HG03025 (cell line): ENCODE results near the gene KRTAP4-4.
"Not testable (repeated sequence)": the region's sequence is repeated elsewhere in the genome, so short reads cannot be mapped to it uniquely, and the experiment has no call there.

ENCODE experiments used
- ATAC-seq: cut with Tn5 transposase; IDR thresholded peaks from one replicate; pipeline ENCODE4 v1.9.1; 2021; ENCODE audit warnings: mild to moderate bottlenecking, moderate library complexity; ENCODE audit not compliant: unreplicated experiment, low FRiP score

The KRTAP4-4 gene

GRCh38 chr17:41149652-41149985 lies 10.9 kb downstream of the KRTAP4-4 start, which contains the start of gene KRTAP4-5:
TSS of gene KRTAP4-5 (minus strand) at chr17:41149825. CDS start at chr17:41149767, 58 bp downstream.
- ATAC-seq = no peak

GRCh38 chr17:41148971-41149651 lies 11.4 kb downstream of the KRTAP4-4 start:
- ATAC-seq = not testable (repeated sequence)

GRCh38 chr17:41147531-41148204 lies 12.9 kb downstream of the KRTAP4-4 start:
- ATAC-seq = no peak

GRCh38 chr17:41145261-41145660 lies 15.3 kb downstream of the KRTAP4-4 start:
- no peak for ATAC-seq

- no peak for ATAC-seq
These were observed 15.7 kb downstream of the KRTAP4-4 start for GRCh38 chr17:41144846-41145245.

DNA sequence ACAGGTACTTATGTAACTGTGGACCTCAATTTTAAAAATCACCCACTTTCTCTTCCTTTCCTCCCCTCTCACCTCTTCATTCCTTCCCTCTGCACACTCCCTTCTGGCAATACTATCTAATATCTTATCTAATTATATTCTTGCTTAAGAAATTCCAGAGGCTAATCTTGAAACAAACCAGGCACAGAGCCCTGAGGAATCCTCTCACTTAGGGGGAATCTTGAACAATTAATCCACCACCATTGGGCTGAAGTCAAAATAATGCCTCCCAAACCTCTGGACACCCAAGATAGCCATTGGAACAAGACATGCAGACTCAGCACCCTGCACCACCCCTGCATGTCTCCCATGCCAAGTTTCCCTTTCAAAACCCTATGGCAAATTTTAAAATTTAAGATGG lies 19.2 kb downstream of the KRTAP4-4 start:
- no peak for ATAC-seq

GRCh38 chr17:41140360-41141131 lies 20.0 kb downstream of the KRTAP4-4 start, which contains the start of gene KRTAP4-6:
TSS of gene KRTAP4-6 (minus strand) at chr17:41140544. CDS start at chr17:41140487, 57 bp downstream.
- no peak for ATAC-seq

DNA sequence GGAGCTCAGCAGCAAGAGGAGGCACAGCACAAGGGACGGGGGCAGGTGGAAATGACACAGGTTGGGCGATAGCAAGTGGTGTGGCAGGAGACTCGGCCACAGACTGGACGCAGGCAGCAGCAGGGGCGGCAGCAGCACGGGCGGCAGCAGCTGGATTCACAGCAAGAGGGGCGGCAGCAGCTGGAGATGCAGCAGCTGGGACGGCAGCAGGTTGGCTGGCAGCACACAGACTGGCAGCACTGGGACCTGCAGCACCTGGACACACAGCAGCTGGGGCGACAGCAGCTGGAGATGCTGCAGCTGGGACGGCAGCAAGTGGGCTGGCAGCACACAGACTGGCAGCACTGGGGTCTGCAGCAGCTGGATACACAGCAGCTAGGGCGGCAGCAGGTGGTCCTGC lies 20.7 kb downstream of the KRTAP4-4 start:
- not testable (repeated sequence) for ATAC-seq

DNA sequence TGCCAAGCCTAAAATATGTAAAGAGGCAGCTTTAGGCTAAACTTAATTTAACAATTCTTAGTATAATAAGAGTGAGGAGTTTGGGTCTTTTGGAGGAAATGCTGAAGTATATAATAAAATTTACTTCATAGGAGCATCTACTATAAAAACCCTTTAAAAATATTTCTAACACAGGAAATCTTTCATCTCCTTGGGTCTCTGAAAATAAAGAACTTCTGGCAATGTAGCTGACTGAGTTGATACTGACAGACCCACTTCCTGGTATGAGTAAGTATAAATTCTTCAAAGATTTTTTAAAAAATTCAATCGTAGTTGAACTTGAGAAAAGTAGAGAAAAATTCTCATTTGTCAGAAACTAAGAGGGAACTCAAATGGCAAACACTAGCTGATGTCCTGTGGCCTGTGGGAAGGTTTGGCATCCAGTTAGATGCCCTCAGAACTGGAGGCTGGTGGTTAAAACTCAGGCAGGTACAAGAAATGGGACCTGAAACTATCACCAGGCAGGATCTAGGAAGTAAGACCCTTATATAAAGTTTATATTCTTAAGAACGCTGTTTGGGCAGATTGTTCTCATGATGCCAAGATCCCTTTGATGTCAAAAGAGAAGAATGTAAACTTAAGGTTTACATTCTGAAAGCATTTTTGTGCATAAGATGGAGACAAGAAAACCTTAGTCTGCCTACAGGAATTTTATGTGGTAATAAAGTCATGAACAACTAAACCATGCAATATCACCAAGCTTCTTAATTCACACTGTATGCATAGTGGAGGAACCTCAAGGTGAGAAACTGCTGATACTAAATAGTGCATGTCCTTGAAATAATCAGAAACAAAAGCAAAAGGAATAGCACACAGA lies 26.4 kb downstream of the KRTAP4-4 start:
- ATAC-seq = no peak

DNA sequence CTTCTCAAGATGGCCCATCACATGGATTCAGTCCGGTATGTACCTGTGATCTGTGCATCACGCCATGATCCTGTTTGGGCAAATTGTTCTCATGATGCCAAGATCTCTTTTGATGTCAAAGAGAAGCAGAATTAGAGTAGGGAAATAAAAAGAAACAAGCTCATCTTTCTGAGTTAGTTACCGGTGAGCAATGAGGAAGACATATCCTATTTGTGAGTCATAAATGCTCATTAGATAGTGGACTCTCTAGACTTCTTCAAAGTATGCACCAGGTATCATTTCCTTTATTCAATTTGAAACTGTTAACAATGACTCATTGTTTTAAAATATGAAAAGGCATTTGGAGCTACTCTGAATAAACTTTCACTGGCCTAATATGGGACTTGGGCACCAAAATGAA lies 28.6 kb downstream of the KRTAP4-4 start:
- no peak for ATAC-seq

- no peak for ATAC-seq
These were observed 33.2 kb downstream of the KRTAP4-4 start for GRCh38 chr17:41127371-41127770.

- no peak for ATAC-seq
These were observed 34.1 kb downstream of the KRTAP4-4 start for GRCh38 chr17:41126412-41126811.

GRCh38 chr17:41125064-41125463 lies 35.5 kb downstream of the KRTAP4-4 start:
- no peak for ATAC-seq

- ATAC-seq = not testable (repeated sequence)
These were observed 36.6 kb downstream of the KRTAP4-4 start, which contains the start of gene KRTAP4-12 for GRCh38 chr17:41123991-41124371. TSS of gene KRTAP4-12 (minus strand) at chr17:41124182. CDS start at chr17:41124122, 60 bp downstream.

GRCh38 chr17:41123292-41123990 lies 37.1 kb downstream of the KRTAP4-4 start:
- not testable (repeated sequence) for ATAC-seq

GRCh38 chr17:41121742-41122141 lies 38.8 kb downstream of the KRTAP4-4 start:
- ATAC-seq = no peak

GRCh38 chr17:41119696-41120690 lies 40.6 kb downstream of the KRTAP4-4 start:
- ATAC-seq = not testable (repeated sequence)

- ATAC-seq = no peak
These were observed 41.8 kb downstream of the KRTAP4-4 start for GRCh38 chr17:41118721-41119120.
